GM18517 (cell line): Measurements from ENCODE around the gene KIAA0753.
"Not testable (repeated sequence)": the region's sequence is repeated elsewhere in the genome, so short reads cannot be mapped to it uniquely, and the experiment has no call there.

ENCODE experiments used
- ATAC-seq: cut with Tn5 transposase; IDR thresholded peaks from one replicate; pipeline ENCODE4 v1.9.1; 2021; ENCODE audit warnings: mild to moderate bottlenecking, moderate library complexity; ENCODE audit not compliant: unreplicated experiment

Gene KIAA0753

GRCh38 chr17:6603744-6604325 lies 36.7 kb downstream of the KIAA0753 start:
- ATAC-seq: no peak

DNA sequence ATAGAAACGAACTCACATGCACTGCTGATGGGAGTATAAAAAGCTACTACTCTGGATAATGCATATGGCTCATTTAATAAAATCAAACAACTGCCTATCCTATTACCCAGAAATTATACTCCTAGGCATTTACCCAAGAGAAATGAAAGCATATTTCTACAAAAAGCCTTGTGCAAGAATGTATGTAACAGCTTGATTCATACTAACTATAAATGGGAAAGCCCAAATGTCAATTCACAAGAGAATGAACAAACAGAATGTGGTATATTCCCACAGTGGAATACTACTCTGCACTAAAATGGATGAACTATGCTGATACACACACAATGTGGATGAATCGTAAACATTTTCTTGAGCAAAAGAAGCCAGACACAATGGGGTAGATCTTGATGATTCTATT lies 38.4 kb downstream of the KIAA0753 start:
- no peak for ATAC-seq

- no peak for ATAC-seq
Measured at GRCh38 chr17:6599364-6599763, 41.1 kb downstream of the KIAA0753 start.

- no peak for ATAC-seq
Measured at GRCh38 chr17:6597727-6598126, 42.8 kb downstream of the KIAA0753 start.

- ATAC-seq: no peak
Measured at GRCh38 chr17:6596941-6597340, 43.6 kb downstream of the KIAA0753 start.

DNA sequence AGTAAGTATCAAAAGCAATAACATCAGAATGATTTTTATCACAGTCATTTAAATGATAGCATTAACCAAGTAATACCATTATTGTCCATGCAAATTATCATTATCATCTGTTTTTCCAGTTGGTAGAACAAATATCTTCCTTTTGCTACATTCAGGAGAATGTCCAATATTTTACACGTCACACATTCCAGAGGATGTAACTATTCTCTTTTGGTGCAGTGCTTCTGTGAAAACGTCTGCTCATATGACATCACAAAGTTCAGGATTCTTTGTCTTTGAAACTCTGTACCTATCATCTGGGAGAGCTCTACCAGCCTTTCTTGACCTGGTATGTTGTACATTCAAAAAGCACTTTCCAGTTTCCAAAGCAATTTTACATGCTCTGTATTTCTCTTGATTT lies 44.0 kb downstream of the KIAA0753 start:
- no peak for ATAC-seq

- no peak for ATAC-seq
Measured at GRCh38 chr17:6596081-6596480, 44.4 kb downstream of the KIAA0753 start.

- not testable (repeated sequence) for ATAC-seq
Measured at GRCh38 chr17:6593371-6593770, 47.1 kb downstream of the KIAA0753 start.

- no peak for ATAC-seq
Measured at GRCh38 chr17:6592173-6592572, 48.3 kb downstream of the KIAA0753 start.

GRCh38 chr17:6591599-6592158 lies 48.8 kb downstream of the KIAA0753 start:
- ATAC-seq: no peak

DNA sequence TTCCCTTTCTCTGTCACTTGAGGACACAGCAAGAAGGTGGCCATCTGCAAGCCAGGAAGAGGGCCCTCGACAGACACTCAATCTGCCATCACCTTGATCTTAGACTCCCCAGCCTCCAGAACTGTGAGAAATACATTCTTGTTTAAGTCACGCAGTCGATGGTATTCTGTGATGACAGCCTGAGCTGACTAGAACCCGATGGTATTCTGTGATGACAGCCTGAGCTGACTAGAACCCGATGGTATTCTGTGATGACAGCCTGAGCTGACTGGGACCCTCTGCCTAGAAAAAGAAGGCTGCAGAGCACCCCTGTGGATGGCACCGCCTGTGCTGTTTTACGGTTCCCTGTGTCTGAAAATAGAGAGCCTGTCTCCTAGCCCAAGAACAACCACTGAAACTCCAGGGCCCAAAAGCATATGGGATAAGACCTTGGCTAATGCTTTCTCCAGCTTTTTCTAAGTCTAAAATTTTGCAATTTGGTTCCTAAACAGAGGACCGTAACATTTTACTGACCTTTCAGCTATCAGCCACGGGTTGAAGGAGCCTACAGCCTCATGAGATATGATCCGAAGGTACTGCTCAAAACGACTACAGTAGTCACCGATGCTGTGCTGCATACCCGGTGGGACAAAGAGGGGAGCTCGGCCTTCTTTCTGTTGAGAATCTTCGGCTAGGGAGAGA lies 51.1 kb downstream of the KIAA0753 start:
- no peak for ATAC-seq

DNA sequence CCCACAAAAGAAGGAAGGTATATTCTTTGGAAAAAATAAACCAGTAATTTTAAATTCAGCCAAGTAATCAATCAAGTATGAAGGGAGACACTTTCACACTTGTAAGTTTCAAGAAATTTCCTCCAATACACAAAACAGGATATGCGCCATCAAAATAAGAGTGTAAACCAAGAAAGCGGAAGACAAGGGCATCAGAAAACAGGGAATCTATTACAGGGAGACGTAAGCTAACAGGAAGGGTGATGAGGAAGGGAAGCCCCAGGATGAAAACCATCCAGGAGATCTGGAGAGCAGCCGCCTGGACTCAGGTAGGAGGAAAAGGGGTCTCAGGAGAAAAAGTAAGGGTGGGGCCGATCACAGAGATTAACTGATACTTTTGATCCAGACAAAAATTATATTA lies 52.3 kb downstream of the KIAA0753 start:
- ATAC-seq: no peak

DNA sequence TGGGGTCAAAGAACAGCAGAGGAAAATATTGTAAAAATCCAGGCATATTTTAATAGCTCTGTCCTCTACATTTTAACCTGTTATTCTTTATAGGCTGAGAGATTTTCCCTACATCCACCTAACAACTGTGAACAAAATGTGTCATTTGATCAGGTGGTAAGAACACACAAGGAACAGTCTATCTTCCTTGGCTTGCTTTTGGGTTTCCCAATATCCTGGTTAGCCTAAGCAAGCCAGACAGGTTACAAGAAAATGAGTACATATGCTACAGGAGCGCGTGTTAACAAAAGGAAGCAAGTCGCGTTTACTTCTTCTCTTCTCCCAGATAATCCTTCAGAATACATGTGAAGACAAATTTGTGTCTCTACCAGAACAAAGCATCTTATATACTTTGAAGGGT lies 53.2 kb downstream of the KIAA0753 start:
- ATAC-seq: no peak

DNA sequence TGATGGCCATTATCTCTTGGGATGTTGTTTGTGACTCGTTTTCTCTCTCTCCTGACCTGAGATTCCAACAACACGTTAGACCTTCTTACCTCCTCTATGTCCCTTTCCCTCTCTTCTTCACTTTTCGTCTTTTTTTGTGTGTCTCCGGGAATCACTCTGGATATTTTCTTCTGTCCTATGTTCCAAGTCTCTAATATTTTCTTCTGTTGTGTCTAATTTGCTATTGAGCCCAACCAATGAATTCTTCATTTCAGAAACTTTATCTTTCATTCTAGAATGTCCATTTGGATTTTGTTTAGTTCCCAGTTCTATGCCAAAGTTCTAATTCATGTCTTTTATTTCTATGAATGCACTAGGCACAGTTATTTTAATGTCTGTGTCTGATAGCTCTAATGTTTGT lies 57.1 kb downstream of the KIAA0753 start:
- no peak for ATAC-seq

DNA sequence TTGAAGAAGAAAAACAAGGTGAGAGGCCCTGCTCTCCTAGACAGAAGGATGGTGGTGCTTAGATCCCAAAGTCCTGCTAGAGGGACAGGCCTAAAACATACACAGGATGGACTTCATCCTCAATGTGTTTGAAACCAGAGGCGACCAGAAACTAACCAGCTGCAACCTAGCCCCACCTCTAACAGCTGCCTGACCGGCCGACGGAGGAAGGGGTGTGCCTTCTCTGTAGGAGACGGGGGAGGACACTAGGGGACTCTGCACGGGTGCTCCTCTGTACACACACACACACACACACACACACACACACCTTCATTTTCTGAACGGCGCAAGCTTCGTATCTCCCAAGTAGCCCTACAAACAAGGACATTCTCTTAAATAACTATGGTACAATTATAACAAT lies 59.9 kb downstream of the KIAA0753 start:
- no peak for ATAC-seq

- no peak for ATAC-seq
Measured at GRCh38 chr17:6578491-6578890, 62.0 kb downstream of the KIAA0753 start.

DNA sequence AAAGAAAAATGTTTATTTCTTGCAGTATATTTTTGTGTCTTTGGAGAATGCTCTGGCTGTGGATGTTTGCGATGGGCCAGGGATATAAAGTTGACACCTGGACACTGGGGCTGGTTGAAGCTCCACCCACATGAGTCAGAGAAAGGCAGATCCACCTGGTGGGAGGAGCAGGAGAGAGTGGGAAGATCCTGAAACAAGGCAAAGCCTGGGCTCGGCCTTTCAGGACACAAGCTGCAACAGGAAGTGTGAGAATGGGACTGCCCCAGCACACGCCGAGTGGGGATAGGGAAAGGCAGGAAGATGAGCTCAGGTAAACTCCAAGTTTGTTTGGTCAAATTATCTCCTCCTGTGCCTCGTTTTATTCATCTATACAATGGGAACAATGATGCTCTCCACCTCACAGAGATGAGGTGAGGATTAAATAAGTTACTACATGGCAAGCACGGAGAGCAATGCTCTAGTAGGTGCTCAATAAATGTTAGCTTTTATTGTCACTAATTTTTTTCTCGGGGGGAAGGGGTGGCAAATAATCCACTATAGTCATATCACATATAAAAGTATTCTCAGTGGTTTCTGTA lies 62.7 kb downstream of the KIAA0753 start:
- ATAC-seq: no peak

DNA sequence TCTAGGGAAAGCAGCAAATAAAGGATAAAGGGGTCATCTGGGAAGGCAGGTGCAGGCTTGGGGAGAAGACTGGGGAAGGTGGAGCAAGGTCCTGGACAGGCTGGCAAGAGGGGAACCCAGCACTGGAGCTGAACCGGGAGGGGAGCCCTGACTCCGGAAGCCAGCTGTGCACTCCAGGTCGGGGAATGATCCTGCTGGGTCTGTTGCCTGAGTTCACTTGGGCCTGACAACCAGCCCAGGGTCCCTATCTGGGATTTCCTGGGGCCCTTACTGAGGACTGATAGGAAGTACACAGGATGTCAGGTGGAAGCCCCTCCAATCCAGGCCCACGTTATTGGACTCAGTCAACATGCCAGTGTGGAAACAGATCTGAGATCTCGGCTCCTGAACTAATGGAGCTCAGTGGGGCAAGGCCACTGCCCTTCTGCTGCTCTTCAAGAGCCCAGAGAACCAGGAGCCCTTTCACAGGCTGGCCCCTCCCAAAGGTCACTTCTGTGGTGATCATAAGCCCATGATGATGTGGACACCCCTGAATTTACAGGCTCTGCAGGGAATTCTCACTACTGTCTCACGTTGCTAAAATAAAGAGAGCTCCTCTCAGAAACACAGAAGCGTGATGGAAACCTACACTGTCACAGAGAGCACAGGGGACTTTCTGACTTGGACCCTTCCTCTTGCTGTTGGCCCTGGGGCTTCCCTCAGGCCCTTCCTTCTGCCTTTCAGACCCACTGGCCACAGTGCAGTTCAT lies 64.3 kb downstream of the KIAA0753 start:
- ATAC-seq: no peak

- no peak for ATAC-seq
Measured at GRCh38 chr17:6575596-6575988, 64.9 kb downstream of the KIAA0753 start.

DNA sequence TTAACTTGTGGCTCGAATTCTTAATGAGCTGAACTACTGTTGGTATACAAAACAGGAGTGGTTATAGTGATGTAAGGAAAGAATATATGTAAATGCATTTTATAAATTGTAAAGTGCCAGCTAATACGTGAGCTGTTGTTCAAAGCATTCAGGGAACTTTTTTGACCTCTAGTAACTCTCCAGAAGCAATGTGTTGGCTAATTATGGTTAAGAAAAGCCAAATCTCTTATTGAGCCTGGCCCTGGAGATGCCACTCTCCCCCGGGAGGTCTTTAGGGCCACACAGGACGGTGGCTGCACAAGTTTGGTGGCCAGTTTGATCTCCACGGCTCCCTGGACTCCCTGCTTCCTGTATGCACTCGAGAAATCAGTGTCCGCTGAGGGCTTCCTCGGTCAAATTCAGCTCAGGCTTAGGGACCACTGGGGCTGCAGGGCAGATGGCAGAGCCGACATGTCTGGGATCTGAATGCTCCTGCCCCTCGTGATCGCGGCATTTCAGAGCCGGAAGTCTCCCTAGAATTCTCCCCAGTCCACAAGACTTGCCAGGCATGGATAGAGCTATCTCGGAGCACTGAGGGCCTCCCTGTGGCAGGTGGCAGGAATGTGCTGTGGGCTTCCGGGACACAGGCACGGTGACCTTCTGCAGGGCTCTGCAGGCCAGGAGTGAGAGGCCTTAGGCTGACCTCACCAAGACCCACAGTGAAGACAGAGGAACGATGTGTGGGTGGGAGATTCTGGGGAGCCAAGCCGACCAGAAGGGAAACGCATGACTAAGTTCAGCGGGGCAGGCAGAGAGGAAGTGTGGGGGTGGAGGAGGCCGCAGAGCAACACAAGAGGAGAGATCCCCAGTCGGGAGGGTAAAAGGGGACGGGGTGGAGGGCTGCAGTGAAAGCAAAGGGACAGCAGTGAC lies 65.6 kb downstream of the KIAA0753 start:
- ATAC-seq: no peak
